Mesodermal cell (in vitro differentiated cells): ENCODE data around the gene TSHB.

Source experiments
- H3K27ac ChIP-seq: 2 replicates; pipeline ENCODE4 v1.7.0; 2013; ENCODE audit warnings: mild to moderate bottlenecking, low read depth, low read length, moderate library complexity; ENCODE audit not compliant: severe bottlenecking
- H3K36me3 ChIP-seq: 2 replicates; pipeline ENCODE4 v1.7.1; 2013; ENCODE audit warnings: mild to moderate bottlenecking, low read length, moderate library complexity; ENCODE audit not compliant: control insufficient read depth, insufficient read depth
- H3K4me1 ChIP-seq: one replicate; pipeline ENCODE4 v1.7.1; 2013; ENCODE audit warnings: mild to moderate bottlenecking, low read length; ENCODE audit not compliant: insufficient read depth, control insufficient read depth, poor library complexity, severe bottlenecking
- H3K4me3 ChIP-seq: 2 replicates; pipeline ENCODE4 v1.7.0; 2013; ENCODE audit warnings: low read length, control low read depth, mild to moderate bottlenecking; ENCODE audit not compliant: insufficient read depth, poor library complexity, severe bottlenecking; ENCODE audit errors: extremely low read depth
- H3K9me3 ChIP-seq: 2 replicates; pipeline ENCODE4 v1.7.1; 2013; ENCODE audit warnings: mild to moderate bottlenecking, low read length, moderate library complexity; ENCODE audit not compliant: control insufficient read depth
- WGBS, 2 experiments: methylation state at CpG; one replicate each; pipeline ENCODE4 v1.1.5; 2013; ENCODE audit warnings: missing lambda C conversion rate in 2 of 2; ENCODE audit not compliant: insufficient coverage in 2 of 2; 5-methylcytosine and 5-hydroxymethylcytosine counted together

Gene TSHB

GRCh38 chr1:115059316-115059715 lies 29.7 kb downstream of the TSHB start:
- WGBS, 2 experiments = 80% methylated on average over 1 of the region's 2 CpGs; no CpG with 5 or more reads in 1 of the 2 experiments
- Histone ChIP-seq H3K4me3 (no peak overlapping the region), H3K36me3 (no peaks in the 10 kb centered on the region), H3K9me3 (no peaks in the 10 kb centered on the region), H3K27ac (no peak overlapping the region), H3K4me1 (peaks cover 7% of the 10 kb centered on the region)

- Histone ChIP-seq H3K4me3 (no peak overlapping the region), H3K9me3 (no peaks in the 10 kb centered on the region), H3K36me3 (no peaks in the 10 kb centered on the region), H3K27ac (no peak overlapping the region), H3K4me1 (peaks cover 7% of the 10 kb centered on the region)
- 62% methylated on average over 2 of the region's 4 CpGs; no CpG with 5 or more reads in 1 of the 2 experiments for WGBS, 2 experiments
These were observed 30.9 kb downstream of the TSHB start for GRCh38 chr1:115060501-115060900.

DNA sequence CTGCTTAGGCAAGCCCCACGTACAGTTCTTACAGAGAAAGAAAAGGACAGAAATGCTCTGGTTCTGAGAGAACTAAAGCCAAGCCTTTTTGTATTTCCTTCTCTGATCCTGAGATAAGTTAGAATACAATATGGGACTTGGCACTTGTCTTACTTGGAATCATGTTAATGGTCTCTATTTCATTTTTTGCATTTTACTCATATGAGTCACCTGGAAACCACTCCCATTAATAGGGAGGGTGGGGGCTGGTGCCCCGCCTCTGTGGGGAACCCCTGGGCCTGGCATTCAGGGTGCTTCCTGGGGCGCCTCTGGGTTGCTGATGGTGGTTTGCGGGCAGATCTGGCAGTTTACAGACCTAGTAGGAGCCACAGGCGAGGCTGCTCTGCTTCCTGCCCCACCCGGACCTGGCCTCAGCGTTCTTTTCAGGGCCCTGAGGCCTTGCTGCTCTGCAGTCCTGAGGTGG lies 32.9 kb downstream of the TSHB start:
- H3K4me1 ChIP-seq = peaks cover under 1% of the 10 kb centered on the region
- H3K4me3 ChIP-seq = no peak overlapping the region
- 66 to 82% methylated on average over 4 to 5 of the region's 7 CpGs for WGBS, 2 experiments
- no peak overlapping the region for H3K27ac ChIP-seq
- H3K36me3 ChIP-seq = no peaks in the 10 kb centered on the region
- H3K9me3 ChIP-seq = no peaks in the 10 kb centered on the region

DNA sequence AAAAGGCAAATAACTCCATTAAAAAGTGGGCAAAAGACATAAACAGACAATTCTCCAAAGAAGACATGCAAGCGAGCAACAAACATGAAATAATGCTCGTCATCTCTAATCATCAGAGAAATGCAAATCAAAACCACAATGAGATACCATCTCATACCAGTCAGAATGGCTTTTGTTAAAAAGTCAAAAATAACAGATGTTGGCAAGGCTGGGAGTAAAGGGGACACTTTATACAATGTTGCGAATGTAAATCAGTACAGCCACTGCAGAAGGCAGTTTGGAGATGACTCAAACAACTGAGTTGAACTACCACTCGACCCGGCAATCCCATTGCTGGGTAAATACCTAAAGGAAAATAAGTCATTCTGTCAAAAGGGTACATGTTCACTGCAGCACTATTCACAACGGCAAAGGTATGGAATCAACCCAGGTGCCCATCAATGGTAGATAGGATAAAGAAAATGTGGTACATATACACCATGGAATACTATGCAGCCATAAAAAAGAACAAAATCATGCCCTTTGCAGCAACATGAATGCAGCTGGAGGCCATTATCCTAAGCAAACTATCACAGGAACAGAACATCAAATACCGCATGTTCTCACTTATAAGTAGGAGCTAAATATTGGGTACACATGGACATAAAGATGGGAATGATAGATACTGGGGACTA lies 33.7 kb downstream of the TSHB start:
- Histone ChIP-seq H3K36me3 (no peaks in the 10 kb centered on the region), H3K4me3 (no peak overlapping the region), H3K27ac (no peak overlapping the region), H3K9me3 (no peaks in the 10 kb centered on the region), H3K4me1 (no peaks in the 10 kb centered on the region)
- 92 to 100% methylated on average over 4 to 5 of the region's 7 CpGs for WGBS, 2 experiments

DNA sequence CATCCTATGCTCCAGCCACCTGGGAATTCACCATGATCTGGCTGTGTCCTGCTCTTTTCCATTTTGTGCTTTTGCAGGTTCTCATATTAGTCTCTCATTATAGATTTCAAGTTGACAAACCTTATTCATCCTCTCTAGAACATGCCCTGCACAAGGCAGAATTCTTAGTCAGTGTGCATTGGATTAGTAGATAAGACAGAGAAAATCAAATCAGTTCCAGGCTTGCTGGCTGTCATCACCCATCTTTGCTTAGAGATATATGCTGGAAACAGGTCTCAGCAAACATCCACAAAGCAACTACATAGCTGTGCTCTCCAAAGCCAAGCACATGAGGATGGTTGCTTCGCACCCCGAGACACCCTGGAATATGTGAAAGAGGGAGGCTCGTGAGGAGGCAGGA lies 34.8 kb downstream of the TSHB start:
- Histone ChIP-seq H3K36me3 (no peaks in the 10 kb centered on the region), H3K27ac (no peak overlapping the region), H3K4me1 (no peaks in the 10 kb centered on the region), H3K4me3 (no peak overlapping the region), H3K9me3 (no peaks in the 10 kb centered on the region)
- WGBS, 2 experiments = 100% methylated on average over 1 to 3 of the region's 3 CpGs

DNA sequence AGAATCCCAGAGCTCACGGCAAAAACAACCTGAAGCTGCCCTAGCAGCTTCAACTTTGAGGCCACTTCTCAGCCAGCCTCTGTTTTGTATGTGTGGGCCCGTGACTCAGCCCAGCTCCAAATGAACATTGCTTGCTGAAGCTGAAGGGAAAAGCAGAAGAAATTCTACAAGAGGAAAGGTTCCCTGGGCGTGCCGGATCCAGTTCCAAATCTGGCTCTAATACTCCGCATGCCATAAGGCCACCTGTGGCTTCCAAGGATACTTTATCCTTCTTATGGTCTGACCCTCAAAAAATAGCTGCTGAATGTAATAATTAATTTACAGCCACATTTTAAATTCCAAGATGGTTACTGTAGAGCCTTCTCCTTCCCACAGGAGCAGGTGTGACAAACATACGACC lies 35.4 kb downstream of the TSHB start:
- no peak overlapping the region for H3K27ac ChIP-seq
- H3K36me3 ChIP-seq = no peaks in the 10 kb centered on the region
- no peaks in the 10 kb centered on the region for H3K9me3 ChIP-seq
- H3K4me3 ChIP-seq = no peak overlapping the region
- H3K4me1 ChIP-seq = no peaks in the 10 kb centered on the region
- WGBS, 2 experiments = 86 to 100% methylated on average over 2 to 5 of the region's 6 CpGs

- Histone ChIP-seq H3K27ac (no peak overlapping the region), H3K9me3 (no peaks in the 10 kb centered on the region), H3K36me3 (no peaks in the 10 kb centered on the region), H3K4me3 (no peak overlapping the region), H3K4me1 (no peaks in the 10 kb centered on the region)
- 94 to 97% methylated on average over 6 of the region's 8 CpGs for WGBS, 2 experiments
These were observed 37.7 kb downstream of the TSHB start for GRCh38 chr1:115067161-115067859.

DNA sequence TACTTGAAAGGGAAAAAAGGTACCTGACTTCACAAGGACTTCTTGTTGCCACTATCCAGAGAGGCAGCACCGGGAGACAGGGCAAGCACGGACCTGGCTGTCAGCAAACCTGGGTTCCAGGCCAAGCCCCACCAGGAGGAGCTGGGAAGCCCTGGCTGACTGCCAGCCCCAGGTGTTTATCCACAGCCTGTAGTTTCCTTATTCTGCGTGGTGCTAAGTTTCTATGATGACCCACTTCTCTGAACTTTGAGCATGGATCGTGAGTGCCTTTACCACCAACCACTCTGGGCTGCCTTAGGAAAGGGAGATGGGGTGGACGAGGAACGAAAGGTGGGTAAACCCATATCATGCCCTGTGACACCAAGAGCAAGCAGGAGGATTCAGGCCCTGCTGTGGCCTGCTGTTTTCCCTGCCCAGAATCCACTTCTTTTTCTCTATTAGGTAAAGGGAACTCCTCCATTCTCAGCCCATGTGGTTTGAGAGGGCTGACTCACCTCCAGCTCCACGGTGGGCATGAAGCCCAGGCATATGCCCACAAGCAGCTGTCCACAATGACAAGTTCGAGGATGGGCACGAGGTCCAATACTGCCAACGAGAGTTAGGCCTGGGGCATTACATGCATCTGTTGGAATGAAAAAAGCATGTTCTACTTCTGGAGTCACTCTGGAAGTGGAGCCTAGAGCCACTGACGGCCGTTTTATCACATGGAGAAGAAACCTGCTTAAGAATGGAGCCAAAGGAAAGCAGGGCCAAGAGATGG lies 39.4 kb downstream of the TSHB start:
- WGBS, 2 experiments = 88 to 95% methylated on average over 11 to 12 of the region's 12 CpGs
- H3K4me1 ChIP-seq = no peaks in the 10 kb centered on the region
- no peak overlapping the region for H3K27ac ChIP-seq
- H3K4me3 ChIP-seq = no peak overlapping the region
- H3K9me3 ChIP-seq = no peaks in the 10 kb centered on the region
- H3K36me3 ChIP-seq = no peaks in the 10 kb centered on the region

- no peak overlapping the region for H3K4me3 ChIP-seq
- WGBS, 2 experiments = 88 to 99% methylated on average over 5 of the region's 7 CpGs
- no peaks in the 10 kb centered on the region for H3K4me1 ChIP-seq
- no peaks in the 10 kb centered on the region for H3K9me3 ChIP-seq
- H3K27ac ChIP-seq = no peak overlapping the region
- no peaks in the 10 kb centered on the region for H3K36me3 ChIP-seq
These were observed 40.2 kb downstream of the TSHB start for GRCh38 chr1:115069659-115070308.

DNA sequence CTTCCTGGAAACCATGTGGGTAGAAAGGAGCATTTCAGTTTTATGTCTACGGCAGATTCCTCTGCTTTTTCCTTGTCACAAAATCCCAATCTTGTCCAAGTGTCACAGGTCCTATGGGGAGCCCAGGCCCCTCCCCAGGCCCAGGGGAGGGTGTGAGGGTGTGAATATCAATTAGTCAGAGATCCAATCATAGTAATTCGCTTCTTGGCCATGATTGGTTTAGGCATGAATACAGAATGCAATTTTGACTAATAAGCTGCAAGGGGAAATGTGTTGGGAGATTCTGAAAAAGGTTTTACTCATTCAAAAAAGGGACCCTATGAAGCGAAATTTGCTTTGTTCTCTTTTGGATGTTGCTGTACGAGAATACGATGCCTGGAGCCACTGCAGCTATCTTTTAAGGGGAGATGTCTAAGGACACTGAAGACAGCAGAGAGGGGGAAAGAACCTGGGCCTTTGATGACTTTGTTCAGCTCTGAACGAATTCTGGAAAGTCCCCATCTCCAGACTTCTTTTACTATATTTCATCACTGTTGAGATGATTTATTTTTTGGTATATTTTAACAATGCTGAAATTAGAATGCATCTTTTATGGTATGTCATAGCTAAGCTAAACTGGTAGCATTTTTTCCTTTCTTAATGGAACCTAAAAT lies 41.5 kb downstream of the TSHB start:
- Histone ChIP-seq H3K4me3 (no peak overlapping the region), H3K27ac (no peak overlapping the region), H3K9me3 (no peaks in the 10 kb centered on the region), H3K4me1 (no peaks in the 10 kb centered on the region), H3K36me3 (no peaks in the 10 kb centered on the region)
- 87 to 92% methylated on average over 4 to 5 of the region's 6 CpGs for whole genome bisulfite sequencing, 2 experiments
